ENCODE measurements around the gene PHACTR3. TPM values are rescaled to one million over a fixed set of nuclear protein-coding genes. Genes with fewer than 3 reads are reported as not detected.

PHACTR3 gene
- total RNA-seq, 1 donor, result not detected

DNA sequence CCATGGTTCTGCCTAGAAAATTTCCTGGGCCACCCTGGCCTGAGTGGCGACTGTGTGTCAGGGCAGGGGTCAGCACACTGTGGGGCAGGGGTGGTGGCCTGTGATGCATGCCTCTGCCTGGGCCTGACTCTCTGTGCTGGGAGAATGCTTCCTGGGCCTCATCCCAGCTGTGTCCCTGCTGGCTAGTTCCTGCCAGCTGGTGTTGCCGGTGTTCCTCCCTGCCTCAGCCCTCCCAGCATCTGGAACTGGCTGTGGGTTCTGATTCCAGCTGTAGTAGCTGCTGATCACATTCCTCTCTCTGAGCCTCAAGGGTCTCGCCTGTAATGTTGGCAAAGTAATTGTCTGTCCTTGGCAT is 227.6 kb downstream of the PHACTR3 start:
- H3K4me3 ChIP-seq (ENCODE audit: low read depth, low read length), result no peak overlapping the region
- DNase-seq (ENCODE audit: low read depth), result no peak
- TF ChIP-seq CTCF (IDR thresholded peaks at IDR 0.05; ENCODE audit: insufficient read depth, low read depth, low read length), result no peak

DNA sequence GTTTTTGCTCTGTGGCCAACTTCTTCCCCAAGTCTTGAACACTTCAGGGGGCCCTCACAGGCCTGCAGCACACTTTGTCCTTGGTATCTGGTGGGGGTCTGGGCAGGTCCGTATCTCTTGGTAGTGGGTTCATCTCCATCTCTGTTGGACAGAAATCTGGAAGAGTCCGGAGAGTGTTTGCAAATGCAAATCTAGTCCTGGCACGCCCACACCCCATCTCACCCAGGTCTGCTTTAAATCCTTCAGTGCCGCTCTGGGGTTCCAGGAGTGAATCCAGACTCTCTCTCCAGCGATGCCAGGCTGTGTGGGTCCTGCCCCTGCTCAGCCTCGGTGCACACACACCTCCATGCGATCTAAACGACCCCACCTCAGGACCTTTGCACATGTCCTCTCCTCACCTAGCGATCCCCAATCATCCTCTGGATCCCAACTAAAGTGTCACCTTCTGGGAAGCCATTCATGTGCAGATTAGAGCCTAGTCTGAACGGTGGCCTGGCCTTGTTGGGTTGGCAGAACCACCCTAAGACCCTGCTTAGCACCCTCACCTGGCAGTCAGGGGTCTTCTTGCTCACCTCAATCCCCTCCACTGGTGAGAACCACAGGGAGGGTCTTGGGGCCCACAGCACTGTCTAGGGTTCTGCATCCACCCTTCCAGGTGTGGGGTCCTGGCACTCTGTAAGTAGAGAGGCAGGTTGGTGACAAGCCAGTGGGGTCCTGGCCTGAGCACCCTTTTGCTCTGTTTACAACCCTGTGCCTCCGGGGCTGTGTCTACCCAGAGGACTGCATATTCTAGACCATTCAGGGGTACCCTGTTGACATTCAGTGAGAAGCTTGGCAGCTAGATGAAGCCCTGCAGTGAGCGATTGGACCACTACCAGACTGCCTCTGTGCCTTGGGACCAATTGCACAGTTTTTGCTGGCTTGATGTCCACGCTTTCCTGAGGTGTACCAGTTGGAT is 228.3 kb downstream of the PHACTR3 start:
- no peak for DNase-seq (ENCODE audit: low read depth)
- H3K4me3 ChIP-seq (ENCODE audit: low read depth, low read length), result no peak overlapping the region
- TF ChIP-seq CTCF (IDR thresholded peaks at IDR 0.05; ENCODE audit: insufficient read depth, low read depth, low read length), result no peak

DNA sequence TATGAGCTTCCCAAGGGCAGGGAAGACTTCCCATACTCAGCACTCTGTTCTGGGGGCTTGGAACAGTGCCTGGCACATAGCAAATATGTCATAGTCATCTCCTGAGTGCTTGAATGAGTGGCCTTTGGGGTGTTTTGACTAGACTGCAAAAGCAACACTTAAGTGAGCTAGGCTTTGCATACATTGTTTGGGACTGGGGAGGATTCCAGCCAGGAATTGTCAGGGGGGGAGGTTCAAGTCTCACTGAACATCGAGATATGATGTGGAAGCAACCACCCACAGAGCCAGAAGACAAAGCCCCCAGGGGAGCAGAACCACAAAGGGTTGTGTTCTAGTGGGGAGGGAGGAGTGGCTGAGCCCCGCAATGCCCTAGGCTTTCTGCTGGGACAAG is 230.7 kb downstream of the PHACTR3 start:
- no peak for DNase-seq (ENCODE audit: low read depth)
- no peak for TF ChIP-seq CTCF (IDR thresholded peaks at IDR 0.05; ENCODE audit: insufficient read depth, low read depth, low read length)
- no peak overlapping the region for H3K4me3 ChIP-seq (ENCODE audit: low read depth, low read length)

GRCh38 chr20:59835448-59836395 is 231.4 kb downstream of the PHACTR3 start:
- TF ChIP-seq CTCF (IDR thresholded peaks at IDR 0.05; ENCODE audit: insufficient read depth, low read depth, low read length), result no peak
- no peak overlapping the region for H3K4me3 ChIP-seq (ENCODE audit: low read depth, low read length)
- peak; percentile 6 for DNase-seq (ENCODE audit: low read depth)

- TF ChIP-seq CTCF (IDR thresholded peaks at IDR 0.05; ENCODE audit: insufficient read depth, low read depth, low read length), result no peak
- no peak overlapping the region for H3K4me3 ChIP-seq (ENCODE audit: low read depth, low read length)
- DNase-seq (ENCODE audit: low read depth), result no peak
Observed at GRCh38 chr20:59836767-59837166, 232.4 kb downstream of the PHACTR3 start.

DNA sequence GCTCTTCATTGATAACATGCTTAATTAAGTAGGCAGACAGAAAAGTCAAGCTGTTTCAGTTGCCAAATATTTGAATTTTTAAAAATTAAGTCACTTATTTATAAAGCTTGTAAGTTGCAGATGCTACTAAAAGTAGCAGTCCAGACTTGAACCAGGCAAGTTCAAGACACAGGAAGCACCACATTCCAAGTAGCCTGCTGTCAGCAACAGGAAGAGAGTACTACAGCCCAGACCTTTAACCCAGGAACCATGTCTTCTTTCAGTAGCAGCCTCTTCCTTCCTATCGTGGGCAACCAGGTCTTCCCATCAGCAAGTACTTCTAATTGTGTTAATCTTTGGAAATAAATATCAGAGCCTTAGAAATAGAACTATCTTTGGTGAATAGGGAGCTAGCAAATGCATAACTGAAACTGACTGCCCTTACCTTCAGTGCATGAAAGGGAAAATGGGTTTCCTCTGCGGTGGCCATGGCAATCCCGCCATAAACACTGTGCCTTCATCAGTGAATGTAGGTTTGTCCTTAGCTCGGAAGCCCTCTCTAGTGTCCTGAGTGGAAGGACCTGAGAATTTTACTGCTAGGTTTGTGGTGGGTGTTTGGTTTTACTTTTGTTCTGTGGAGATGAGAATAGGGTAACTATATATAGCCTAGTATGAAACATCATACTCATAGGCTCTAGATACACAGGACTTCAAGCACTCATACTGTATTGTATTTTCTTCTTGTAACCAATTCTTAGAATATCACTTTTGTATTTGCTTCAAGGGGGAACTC is 233.5 kb downstream of the PHACTR3 start:
- TF ChIP-seq CTCF (IDR thresholded peaks at IDR 0.05; ENCODE audit: insufficient read depth, low read depth, low read length), result no peak
- H3K4me3 ChIP-seq (ENCODE audit: low read depth, low read length), result no peak overlapping the region
- DNase-seq (ENCODE audit: low read depth), result no peak

Measured in fibroblast of villous mesenchyme (primary cell).